Prostate gland (tissue), 2 donors: ENCODE results near the gene ZC3H18.

ENCODE experiments used
- CTCF ChIP-seq, 4 experiments: fragments of 200-600 bp in 2 of 4; fragments of 450-650 bp in 2 of 4; sonication (generic) in 2 of 4; IDR thresholded peaks; 1 replicate in 3 of 4; 2 replicates in 1 of 4; pipeline ENCODE4 v1.5.1; 2016 to 2019; ENCODE audit warnings: antibody characterized with exemption in 4 of 4, mild to moderate bottlenecking in 2 of 4, moderate library complexity in 2 of 4
- POLR2A ChIP-seq: fragments of 450-650 bp; IDR thresholded peaks from one replicate; pipeline ENCODE4 v1.6.1; 2016; ENCODE audit warnings: antibody characterized with exemption, mild to moderate bottlenecking
- POLR2AphosphoS5 ChIP-seq: sonication (generic); formaldehyde crosslinking; IDR thresholded peaks from one replicate; pipeline ENCODE4 v1.6.1; 2017; ENCODE audit warnings: antibody characterized with exemption

GRCh38 chr16:88656291-88656980, 86.2 kb downstream of the ZC3H18 start:
- TF ChIP-seq CTCF (IDR thresholded peaks at IDR 0.05), result no peak
- no peak for TF ChIP-seq POLR2AphosphoS5
- no peak for TF ChIP-seq POLR2A
